IMR-90 (cell line): Measurements from ENCODE around the gene MYO3B. TPM values are rescaled to one million over a fixed set of nuclear protein-coding genes. Genes with fewer than 3 reads are reported as not detected.

Experiments used
- ATAC-seq: fragments of 200-7000 bp; cut with Tn5 transposase; 2 replicates; pipeline ENCODE4 v1.9.1; 2020; ENCODE audit warnings: low read depth, mild to moderate bottlenecking, moderate library complexity
- BruUV-seq: library from RNA; stranded (reverse); fragments of 400-500 nt; replicated peaks from 2 replicates; lab custom pipeline; 2021; lab: Mats Ljungman, UMichigan
- CTCF ChIA-PET: fragments of 300-600 bp; formaldehyde crosslinking; extraction: SDS; loops from one replicate; lab custom pipeline; 2021; ENCODE audit warnings: antibody characterized with exemption; lab: Yijun Ruan, JAX
- POLR2A ChIA-PET: fragments of 300-600 bp; sonication (Branson Sonifier 250); formaldehyde crosslinking; loops from one replicate; lab custom pipeline; 2022; ENCODE audit warnings: antibody characterized with exemption; ENCODE audit not compliant: unreplicated experiment; lab: Charles Lee
- DNase-seq: peaks from one replicate; pipeline ENCODE4 v3.0.0; 2013
- H2AFZ ChIP-seq: replicated peaks from 2 replicates; pipeline ENCODE3; 2013; ENCODE audit warnings: low read length, mild to moderate bottlenecking; ENCODE audit not compliant: poor library complexity
- H2AK5ac ChIP-seq: 2 replicates; pipeline ENCODE4 v1.6.1; 2013; ENCODE audit warnings: low read depth, low read length, inconsistent platforms
- H2AK9ac ChIP-seq: replicated peaks from 2 replicates; pipeline ENCODE3; 2013; ENCODE audit warnings: mild to moderate bottlenecking, low read depth, low read length, moderate library complexity; ENCODE audit not compliant: poor library complexity
- H2BK120ac ChIP-seq: 2 replicates; pipeline ENCODE4 v1.6.1; 2013; ENCODE audit warnings: low read depth, low read length, inconsistent platforms
- H2BK15ac ChIP-seq: 3 replicates; pipeline ENCODE4 v1.6.1; 2013; ENCODE audit warnings: low read depth, low read length, inconsistent platforms
- H2BK20ac ChIP-seq: 2 replicates; pipeline ENCODE4 v1.6.1; 2013; ENCODE audit warnings: low read depth, mild to moderate bottlenecking, inconsistent platforms, low read length, moderate library complexity
- H2BK5ac ChIP-seq: 2 replicates; pipeline ENCODE4 v1.6.1; 2013; ENCODE audit warnings: mild to moderate bottlenecking, low read depth, low read length, inconsistent platforms; ENCODE audit not compliant: poor library complexity, severe bottlenecking
- H3K14ac ChIP-seq: replicated peaks from 2 replicates; pipeline ENCODE4 v1.6.1; 2013; ENCODE audit warnings: low read depth, low read length, inconsistent platforms
- H3K18ac ChIP-seq: 2 replicates; pipeline ENCODE4 v1.6.1; 2013; ENCODE audit warnings: low read depth, low read length, control low read depth
- H3K23ac ChIP-seq: 2 replicates; pipeline ENCODE4 v1.6.1; 2013; ENCODE audit warnings: low read depth, low read length, inconsistent platforms
- H3K27ac ChIP-seq: 2 replicates; pipeline ENCODE4 v1.5.1; 2013; ENCODE audit warnings: mild to moderate bottlenecking, control low read depth, low read length; ENCODE audit not compliant: insufficient read depth
- H3K27me3 ChIP-seq: 2 replicates; pipeline ENCODE4 v1.6.1; 2013; ENCODE audit warnings: low read length; ENCODE audit not compliant: control insufficient read depth, insufficient read depth
- H3K36me3 ChIP-seq: 2 replicates; pipeline ENCODE4 v1.6.1; 2013; ENCODE audit warnings: low read length, mixed read lengths; ENCODE audit not compliant: control insufficient read depth, insufficient read depth
- H3K4ac ChIP-seq: 2 replicates; pipeline ENCODE4 v1.6.1; 2013; ENCODE audit warnings: low read depth, low read length, inconsistent platforms
- H3K4me1 ChIP-seq: 2 replicates; pipeline ENCODE4 v1.6.1; 2013; ENCODE audit warnings: low read length, mixed read lengths; ENCODE audit not compliant: control insufficient read depth, insufficient read depth
- H3K4me2 ChIP-seq: 2 replicates; pipeline ENCODE4 v1.6.1; 2013; ENCODE audit warnings: low read depth, mild to moderate bottlenecking, control low read depth, low read length, moderate library complexity
- H3K4me3 ChIP-seq: 2 replicates; pipeline ENCODE4 v1.5.1; 2013; ENCODE audit warnings: low read depth, mild to moderate bottlenecking, control low read depth, low read length, moderate library complexity; ENCODE audit not compliant: insufficient read depth
- H3K56ac ChIP-seq: 2 replicates; pipeline ENCODE4 v1.6.1; 2013; ENCODE audit warnings: low read length, inconsistent platforms; ENCODE audit not compliant: insufficient read depth; ENCODE audit errors: extremely low read depth
- H3K79me1 ChIP-seq, 2 experiments: 2 replicates each; pipeline ENCODE4 v1.6.1; 2013; ENCODE audit warnings: low read length in 2 of 2, inconsistent platforms in 1 of 2, low read depth in 1 of 2
- H3K9ac ChIP-seq: 2 replicates; pipeline ENCODE4 v1.6.1; 2013; ENCODE audit warnings: low read depth, low read length, control low read depth
- H3K9me1 ChIP-seq: 2 replicates; pipeline ENCODE4 v1.6.1; 2013; ENCODE audit warnings: low read length, inconsistent platforms; ENCODE audit not compliant: insufficient read depth
- H3K9me3 ChIP-seq: 2 replicates; pipeline ENCODE4 v1.6.1; 2013; ENCODE audit warnings: low read length; ENCODE audit not compliant: control insufficient read depth, insufficient read depth
- H4K20me1 ChIP-seq: 2 replicates; pipeline ENCODE4 v1.6.1; 2013; ENCODE audit warnings: low read length, inconsistent platforms; ENCODE audit not compliant: insufficient read depth
- H4K5ac ChIP-seq: 2 replicates; pipeline ENCODE4 v1.6.1; 2013; ENCODE audit warnings: mild to moderate bottlenecking, low read depth, low read length, control low read depth
- H4K8ac ChIP-seq, 2 experiments: 2 replicates each; pipeline ENCODE4 v1.6.1; 2013; ENCODE audit warnings: low read depth in 2 of 2, low read length in 2 of 2, control low read depth in 1 of 2, inconsistent platforms in 1 of 2
- H4K91ac ChIP-seq: 2 replicates; pipeline ENCODE4 v1.6.1; 2013; ENCODE audit warnings: low read depth, low read length, inconsistent platforms; ENCODE audit not compliant: insufficient read depth
- BHLHE40 ChIP-seq: fragments of 150-350 bp; IDR thresholded peaks from 2 replicates; pipeline ENCODE4 v1.6.1; 2016; ENCODE audit warnings: mild to moderate bottlenecking, low read depth, low read length
- CEBPB ChIP-seq: IDR thresholded peaks from 2 replicates; pipeline ENCODE4 v1.6.1; 2012; ENCODE audit warnings: low read depth, low read length, improper control_type of control experiment
- CHD1 ChIP-seq: IDR thresholded peaks from 2 replicates; pipeline ENCODE4 v1.6.1; 2012; ENCODE audit warnings: low read depth, low read length, improper control_type of control experiment
- ELK1 ChIP-seq: fragments of 150-350 bp; IDR thresholded peaks from 2 replicates; pipeline ENCODE4 v1.6.1; 2016; ENCODE audit warnings: low read depth, mild to moderate bottlenecking, low read length, moderate library complexity, borderline replicate concordance
- FOS ChIP-seq: fragments of 150-350 bp; IDR thresholded peaks from 2 replicates; pipeline ENCODE4 v1.6.1; 2016; ENCODE audit warnings: low read depth, low read length
- POLR2A ChIP-seq: IDR thresholded peaks from 2 replicates; pipeline ENCODE4 v1.6.1; 2012; ENCODE audit warnings: mild to moderate bottlenecking, low read depth, low read length
- WGBS, 2 experiments: methylation state at CpG; one replicate each; pipeline versions ENCODE4 v1.1.5 to v1.1.7; 2013; ENCODE audit warnings: missing lambda C conversion rate in 2 of 2; ENCODE audit not compliant: insufficient read length in 1 of 2; ENCODE audit errors: extremely low coverage in 2 of 2; 5-methylcytosine and 5-hydroxymethylcytosine counted together
- dilution Hi-C: fragments of 300-500 bp; cut with HindIII; formaldehyde crosslinking; loops from one replicate; pipeline ENCODE4 v1.14.3; 2018; ENCODE audit warnings: low sequenced_read_pairs; ENCODE audit not compliant: unreplicated experiment
- in situ Hi-C: fragments of 300-500 bp; cut with MboI; formaldehyde crosslinking; loops from 3 replicates; pipeline ENCODE4 v1.14.3; 2019; ENCODE audit warnings: low sequenced_read_pairs, inconsistent platforms, mixed read lengths
- intact Hi-C: fragments of 100-400 bp; cut with micrococcal nuclease; formaldehyde crosslinking; loops from 2 replicates; pipeline ENCODE4 v1.10.0; 2022
- polyA plus RNA-seq, 3 experiments: library from polyadenylated mRNA; depleted of rRNA; stranded (reverse); fragments of >200 nt; gene quantifications; 2 replicates each; pipeline ENCODE4 v1.2.3, GENCODE V29; 2012; ENCODE audit warnings: low replicate concordance in 1 of 3
- total RNA-seq: library from RNA; depleted of rRNA; stranded (reverse); fragments of >200 nt; gene quantifications from 2 replicates; pipeline ENCODE4 v1.2.3, GENCODE V29; 2012

MYO3B gene
- total and polyA plus RNA-seq, 2 of the 4 experiments (the other 2 are of a cell fraction): 0.02 TPM; not detected in 1

GRCh38 chr2:170156592-170156991, 21.4 kb upstream of the MYO3B start:
- POLR2A ChIA-PET: no interaction called here
- peak overlapping the region; percentile 8; the same call in 1 of the 2 replicates for H3K56ac ChIP-seq
- H3K14ac ChIP-seq: peak overlapping the region; percentile 50; the same call in 1 of the 2 replicates
- no peak overlapping the region for H3K9ac ChIP-seq
- no peaks in the 10 kb centered on the region for H3K27me3 ChIP-seq
- no peak overlapping the region for H2AFZ ChIP-seq
- H3K23ac ChIP-seq: no peak overlapping the region; the same call in 1 of the 2 replicates
- no peak overlapping the region for H3K27ac ChIP-seq
- BruUV-seq: no TSS peak
- intact Hi-C loops (no loop called here), dilution Hi-C loops (no loop called here), in situ Hi-C loops (no loop called here)
- H3K18ac ChIP-seq: peak overlapping the region; percentile 9; the same call in 1 of the 2 replicates
- TF ChIP-seq CHD1 (no peak), POLR2A (no peak), FOS (no peak), ELK1 (no peak), BHLHE40 (no peak), CEBPB (no peak)
- WGBS, 2 experiments: no CpG with 5 or more reads among the region's 3 CpGs
- H2BK15ac ChIP-seq: peak overlapping the region; percentile 20; the same call in 1 of the 3 replicates
- H4K8ac ChIP-seq: peak overlapping the region in 1 of 2 experiments; percentile 18; a peak in 1 of 4 replicates
- 0 out of 2 replicates have a peak overlapping the region, but pooled peaks have one; percentile 40 for H4K91ac ChIP-seq
- DNase-seq: peak; percentile 16
- no peaks in the 10 kb centered on the region for H4K20me1 ChIP-seq
- H2BK120ac ChIP-seq: peak overlapping the region; percentile 60
- H3K9me3 ChIP-seq: no peaks in the 10 kb centered on the region
- peak overlapping the region; percentile 31; the same call in 1 of the 2 replicates for H2AK5ac ChIP-seq
- no peaks in the 10 kb centered on the region for H3K79me1 ChIP-seq
- H3K4me3 ChIP-seq: no peak overlapping the region
- H2AK9ac ChIP-seq: no peak overlapping the region
- no peak overlapping the region for H4K5ac ChIP-seq
- peaks cover 7% of the 10 kb centered on the region; the same call in 1 of the 2 replicates for H3K4me1 ChIP-seq
- peak overlapping the region; percentile 38 for H3K4ac ChIP-seq
- CTCF ChIA-PET: no interaction called here
- 0 out of 2 replicates have a peak, but pooled peaks cover 2% of the 10 kb centered on the region for H3K9me1 ChIP-seq
- peak overlapping the region; percentile 22 for H2BK5ac ChIP-seq
- peak; percentile 42 for ATAC-seq
- peak overlapping the region; percentile 45 for H2BK20ac ChIP-seq
- no peaks in the 10 kb centered on the region for H3K36me3 ChIP-seq
- H3K4me2 ChIP-seq: no peak overlapping the region
